ENCODE results near the gene DENND5B.
"Not testable (repeated sequence)": the region's sequence is repeated elsewhere in the genome, so short reads cannot be mapped to it uniquely, and the experiment has no call there.

The DENND5B gene

DNA sequence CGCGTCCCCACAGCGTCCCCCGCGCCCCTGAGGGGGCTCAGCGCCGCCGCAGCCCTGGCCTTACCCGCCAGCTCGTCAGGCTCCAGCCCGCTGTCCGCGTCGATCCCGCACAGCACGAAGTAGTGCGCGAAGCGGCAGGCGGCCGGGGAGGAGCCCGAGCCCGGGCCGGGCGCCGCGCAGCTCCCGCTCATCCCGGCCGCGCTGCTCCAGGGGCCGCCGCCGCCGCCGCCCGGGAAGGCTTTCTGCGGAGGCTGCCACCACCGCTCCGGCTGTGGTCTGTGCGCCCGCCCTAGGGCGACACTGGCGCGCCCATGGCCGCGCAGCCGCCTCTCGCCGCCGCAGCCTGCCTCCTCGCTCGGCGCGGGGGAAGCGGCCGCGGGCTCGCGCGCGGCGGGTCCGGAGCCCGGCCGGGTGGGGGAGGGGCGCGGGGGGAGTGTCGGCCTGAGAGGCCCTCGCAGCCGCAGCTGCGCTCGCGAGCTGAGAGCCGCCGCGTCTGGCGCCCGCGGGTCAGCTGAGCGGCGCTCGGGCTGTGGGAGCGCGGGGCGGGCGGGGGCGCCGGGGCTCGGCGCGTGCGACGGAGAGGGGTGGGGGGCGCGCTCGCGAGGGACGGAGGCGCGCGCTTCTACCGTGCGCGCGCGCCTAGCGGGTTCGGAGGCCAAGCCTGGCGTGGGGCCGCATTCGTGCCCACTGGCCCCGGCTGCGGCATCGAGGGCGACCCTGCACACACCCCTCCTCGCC, at the start of gene DENND5B:
TSS of gene DENND5B (minus strand) at position 495 of the 738 bp plus-strand sequence. CDS start at position 191, 304 bp downstream.
- DNase-seq = no peak

DNA sequence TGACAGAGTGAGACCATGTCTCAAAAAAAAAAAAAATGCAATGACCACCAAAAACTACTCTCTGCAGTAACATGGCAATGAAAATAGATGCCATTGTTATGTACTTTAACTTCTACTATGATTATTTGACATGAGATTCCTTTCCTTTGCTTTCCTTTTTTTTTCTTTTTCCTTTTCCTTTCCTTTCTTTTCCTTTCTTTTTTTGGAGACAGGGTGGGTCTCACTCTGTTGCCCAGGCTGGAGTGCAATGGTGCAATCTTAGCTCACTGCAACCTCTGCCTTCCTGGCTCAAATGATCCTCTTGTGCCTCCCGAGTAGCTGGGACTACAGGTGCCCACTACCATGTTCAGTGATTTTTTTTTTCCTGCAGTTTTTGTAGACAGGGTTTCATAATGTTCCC, 43.7 kb upstream of the DENND5B start:
- no peak for DNase-seq

DNA sequence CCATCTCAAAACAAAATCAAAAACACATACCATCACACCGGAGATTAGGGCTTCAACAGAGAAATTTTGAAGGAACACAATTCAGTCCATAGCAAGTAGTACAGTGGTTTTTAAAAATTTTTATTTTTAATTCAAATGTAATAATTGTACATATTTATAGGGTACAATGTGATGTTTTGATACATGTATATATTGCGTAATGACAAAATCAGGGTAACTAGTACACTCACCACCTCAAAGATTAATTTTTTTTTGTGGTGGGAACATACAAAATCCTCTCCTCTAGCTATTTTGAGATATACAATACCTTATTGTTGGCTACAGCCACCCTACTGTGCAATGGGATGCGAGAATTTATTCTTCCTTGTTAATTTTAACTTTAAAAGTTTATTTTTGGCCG, 42.5 kb upstream of the DENND5B start:
- no peak for DNase-seq

- no peak for DNase-seq
Measured at GRCh38 chr12:31631809-31632208, 40.9 kb upstream of the DENND5B start.

DNA sequence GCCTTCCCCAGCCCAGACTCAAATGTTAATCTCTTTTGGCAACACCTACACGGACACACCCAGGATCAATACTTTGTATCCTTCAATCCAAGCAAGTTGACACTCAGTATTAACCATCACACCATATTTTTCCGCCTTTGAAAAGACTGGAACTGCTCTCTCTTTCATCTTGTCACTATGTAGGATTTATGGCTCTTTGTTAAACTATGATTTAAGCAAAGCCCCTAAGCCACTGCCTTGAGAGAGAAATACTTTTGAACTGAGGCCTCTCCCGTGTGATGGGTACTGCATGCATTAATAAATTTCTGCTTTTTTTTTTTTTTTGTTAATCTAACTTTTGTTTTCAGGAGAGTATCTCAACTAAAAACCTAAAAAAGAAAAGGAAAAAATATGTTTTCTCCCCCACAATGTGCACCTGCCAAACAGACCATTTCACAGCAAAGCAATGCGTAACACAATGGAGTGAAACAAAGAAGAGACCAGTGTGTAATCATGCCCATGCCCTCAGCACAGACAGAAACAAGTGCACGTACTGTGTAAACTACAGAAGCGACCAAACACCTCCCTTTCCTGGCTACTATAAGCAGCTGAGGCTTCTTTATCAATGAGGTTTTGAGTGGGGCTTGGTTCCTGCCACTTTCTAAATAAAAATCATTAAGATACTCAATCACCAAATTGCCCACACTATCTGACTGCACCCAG, 40.2 kb upstream of the DENND5B start:
- no peak for DNase-seq

- DNase-seq = no peak
Measured at GRCh38 chr12:31629756-31630732, 39.1 kb upstream of the DENND5B start.

GRCh38 chr12:31627456-31628054, 36.6 kb upstream of the DENND5B start:
- DNase-seq = no peak

GRCh38 chr12:31626270-31626995, 35.5 kb upstream of the DENND5B start:
- DNase-seq = no peak

DNA sequence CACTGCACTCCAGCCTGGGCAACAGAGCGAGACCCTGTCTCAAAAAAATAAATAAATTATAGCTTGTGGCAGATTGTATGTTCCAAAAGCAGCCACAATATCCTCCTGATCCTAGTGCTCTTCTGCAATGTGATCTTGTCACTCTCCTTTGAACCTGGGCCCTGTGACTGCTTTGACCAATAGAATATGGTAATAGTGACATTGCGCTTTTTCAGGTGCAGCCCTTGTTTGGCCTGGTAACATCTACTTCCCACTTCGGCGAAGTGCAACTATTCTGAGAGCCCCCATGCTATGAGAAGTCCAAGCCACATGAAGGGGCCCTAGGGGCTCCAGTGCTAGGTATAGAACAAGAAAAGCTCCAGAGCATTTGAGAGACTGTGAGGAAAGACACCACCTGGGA, 31.1 kb upstream of the DENND5B start:
- DNase-seq = no peak

DNA sequence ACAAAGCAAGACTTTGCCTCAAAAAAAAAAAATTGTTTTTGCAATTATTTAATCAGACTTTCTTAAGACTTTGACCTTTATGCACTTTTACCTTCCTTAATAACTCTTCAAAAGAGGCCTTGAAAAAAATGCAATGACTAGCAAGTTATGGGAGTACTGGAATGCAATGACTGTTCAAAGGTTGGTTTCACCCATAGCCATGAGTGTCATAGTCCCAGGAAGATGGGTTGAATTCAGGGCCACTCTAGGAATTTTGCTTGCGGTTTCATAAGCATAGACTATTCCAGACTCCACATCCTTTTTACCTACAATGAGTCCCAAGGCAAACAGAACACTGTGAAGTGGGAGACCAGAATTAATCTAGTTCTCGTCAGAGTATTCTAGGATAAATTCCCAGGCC, 29.4 kb upstream of the DENND5B start:
- no peak for DNase-seq

- no peak for DNase-seq
Measured at GRCh38 chr12:31618228-31619025, 27.5 kb upstream of the DENND5B start.

- DNase-seq = no peak
Measured at GRCh38 chr12:31612819-31613218, 21.9 kb upstream of the DENND5B start.

- not testable (repeated sequence) for DNase-seq
Measured at GRCh38 chr12:31608299-31608698, 17.4 kb upstream of the DENND5B start.

DNA sequence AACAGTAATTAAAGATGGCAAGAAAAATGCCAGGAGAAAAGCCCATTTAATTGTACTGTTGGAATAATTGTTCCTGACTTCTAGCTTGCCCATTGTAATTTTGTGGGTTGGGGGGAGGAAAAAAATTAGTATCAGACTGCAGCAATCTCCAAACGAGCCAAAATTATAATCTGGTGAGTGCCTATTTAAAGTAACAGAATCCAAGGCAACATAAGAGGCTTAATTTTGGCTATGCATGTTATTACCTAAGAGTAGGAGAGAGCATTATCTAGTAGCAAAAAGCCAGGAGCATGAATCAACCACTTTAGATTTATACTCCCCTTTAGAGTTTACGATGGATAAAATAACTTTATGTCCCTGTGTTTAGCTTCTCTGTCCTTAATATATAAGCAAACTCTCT, 14.6 kb upstream of the DENND5B start:
- no peak for DNase-seq

DNA sequence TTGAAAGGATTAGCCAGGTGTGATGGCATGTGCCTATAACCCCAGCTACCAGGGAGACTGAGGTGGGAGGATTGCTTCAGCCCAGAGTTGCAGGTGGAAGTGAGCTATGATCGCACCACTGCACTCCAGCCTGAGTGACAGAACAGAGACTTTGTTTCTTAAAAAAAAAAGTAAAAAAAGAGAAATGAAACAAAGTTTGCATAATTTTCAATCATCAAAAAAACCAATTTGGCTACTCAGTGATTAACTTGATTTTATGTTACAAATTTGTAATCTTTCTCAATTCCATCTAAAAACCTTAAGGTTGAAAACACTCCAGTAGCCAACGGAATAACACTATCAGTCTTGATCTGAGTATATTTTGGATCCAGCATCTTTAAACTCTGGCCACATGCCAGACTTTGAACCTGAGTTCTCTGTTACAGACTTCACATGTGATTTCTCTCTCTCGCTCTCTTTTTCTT, 12.6 kb upstream of the DENND5B start:
- no peak for DNase-seq

DNA sequence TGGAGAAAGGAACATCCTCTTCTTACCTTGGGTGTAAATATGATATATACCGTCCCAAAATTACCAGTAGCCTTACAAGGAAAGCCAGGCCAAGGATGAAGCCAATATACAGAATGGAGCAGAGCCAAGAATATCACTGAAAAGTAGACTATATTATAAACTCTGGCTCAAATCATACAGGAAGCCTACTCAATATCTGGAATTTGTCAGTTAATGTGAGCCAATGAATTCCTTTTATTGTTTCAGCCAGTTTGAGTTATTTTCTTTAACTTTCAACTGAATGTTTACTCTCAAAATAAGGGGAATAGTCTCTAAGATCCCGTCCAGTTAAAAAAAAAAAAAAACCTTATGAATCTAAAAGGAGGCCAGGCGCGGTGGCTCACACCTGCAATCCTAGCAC, 9.8 kb upstream of the DENND5B start:
- no peak for DNase-seq

GRCh38 chr12:31600252-31600651, 9.3 kb upstream of the DENND5B start:
- no peak for DNase-seq

DNA sequence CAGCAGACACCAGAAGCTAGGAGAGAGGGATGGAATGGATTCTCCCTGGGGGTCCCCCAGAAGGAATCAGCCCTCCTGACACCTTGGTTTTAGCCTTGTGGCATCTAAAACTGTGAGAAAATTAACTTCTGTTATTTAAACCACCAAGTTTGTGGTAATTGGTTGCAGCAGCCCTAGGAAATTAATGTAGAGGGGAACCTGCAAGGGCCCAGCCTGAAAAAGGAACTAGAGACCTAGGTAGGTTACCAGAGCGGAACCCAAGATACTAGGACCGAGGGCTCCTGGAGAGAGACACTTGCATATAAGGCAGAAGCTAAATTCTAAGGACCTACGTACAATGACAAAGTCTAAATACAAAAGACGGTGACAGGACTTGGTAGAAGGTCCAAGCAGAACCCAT, 8.1 kb upstream of the DENND5B start:
- no peak for DNase-seq

DNA sequence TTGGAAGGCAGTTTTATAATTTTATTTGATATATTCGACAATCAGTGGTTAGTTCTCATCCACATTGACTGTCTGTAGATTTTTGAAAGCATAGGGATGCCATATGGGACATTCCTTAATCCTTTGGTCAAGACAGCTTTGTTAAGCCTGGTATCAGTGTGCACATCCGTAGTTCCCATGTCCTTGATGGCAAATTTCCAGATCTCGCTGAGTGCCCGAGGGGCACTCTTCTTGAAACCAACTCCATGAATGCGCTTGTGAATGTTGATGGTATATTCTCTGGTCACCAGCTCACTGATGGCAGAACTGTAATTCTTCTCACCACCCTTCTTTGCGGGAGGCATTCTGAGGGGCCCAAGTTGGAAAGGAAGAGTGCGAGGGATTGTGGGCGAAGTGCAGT, 6.1 kb upstream of the DENND5B start:
- DNase-seq = no peak

DNA sequence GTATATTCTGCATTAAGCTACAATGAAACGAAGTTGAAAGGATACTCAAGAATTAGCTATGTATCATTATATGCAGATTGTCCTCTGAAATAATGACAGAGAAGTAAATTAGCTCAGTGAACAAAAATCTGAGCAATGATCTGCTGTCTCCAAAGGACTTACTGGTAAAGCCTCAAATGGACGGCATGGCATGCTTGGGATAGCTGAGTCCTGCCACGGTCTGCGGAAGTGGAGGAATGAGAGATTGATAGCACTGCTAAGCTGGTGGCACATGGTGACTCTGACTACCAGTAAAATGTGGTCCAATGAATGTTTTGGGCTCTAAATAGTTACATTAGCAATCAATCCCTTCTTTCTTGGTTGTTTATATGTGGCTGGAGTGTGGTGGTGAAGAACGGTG, 3.7 kb upstream of the DENND5B start:
- DNase-seq = no peak

- DNase-seq = no peak
Measured at GRCh38 chr12:31591380-31591901, 505 bp upstream of the DENND5B start.

Data from SIG-M5 (cell line).